LNCaP clone FGC (cell line): ENCODE measurements around the gene UBE2E2.
A peak's percentile ranks its signal among the peaks of the same experiment; 100 is the strongest.

ENCODE experiments used
- DNase-seq: peaks from one replicate; pipeline ENCODE4 v3.0.0-alpha.2; 2011; ENCODE audit warnings: low read depth
- H3K4me3 ChIP-seq: 2 replicates; pipeline ENCODE4 v1.5.1; 2011; ENCODE audit warnings: mild to moderate bottlenecking, low read depth, low read length, control low read depth
- TF ChIP-seq, protein P1 (sequence below): IDR thresholded peaks from 2 replicates; pipeline ENCODE4 v1.5.1; 2012; ENCODE audit warnings: mild to moderate bottlenecking; ENCODE audit not compliant: control insufficient read depth, insufficient read depth; ENCODE audit errors: extremely low read depth

The UBE2E2 gene

DNA sequence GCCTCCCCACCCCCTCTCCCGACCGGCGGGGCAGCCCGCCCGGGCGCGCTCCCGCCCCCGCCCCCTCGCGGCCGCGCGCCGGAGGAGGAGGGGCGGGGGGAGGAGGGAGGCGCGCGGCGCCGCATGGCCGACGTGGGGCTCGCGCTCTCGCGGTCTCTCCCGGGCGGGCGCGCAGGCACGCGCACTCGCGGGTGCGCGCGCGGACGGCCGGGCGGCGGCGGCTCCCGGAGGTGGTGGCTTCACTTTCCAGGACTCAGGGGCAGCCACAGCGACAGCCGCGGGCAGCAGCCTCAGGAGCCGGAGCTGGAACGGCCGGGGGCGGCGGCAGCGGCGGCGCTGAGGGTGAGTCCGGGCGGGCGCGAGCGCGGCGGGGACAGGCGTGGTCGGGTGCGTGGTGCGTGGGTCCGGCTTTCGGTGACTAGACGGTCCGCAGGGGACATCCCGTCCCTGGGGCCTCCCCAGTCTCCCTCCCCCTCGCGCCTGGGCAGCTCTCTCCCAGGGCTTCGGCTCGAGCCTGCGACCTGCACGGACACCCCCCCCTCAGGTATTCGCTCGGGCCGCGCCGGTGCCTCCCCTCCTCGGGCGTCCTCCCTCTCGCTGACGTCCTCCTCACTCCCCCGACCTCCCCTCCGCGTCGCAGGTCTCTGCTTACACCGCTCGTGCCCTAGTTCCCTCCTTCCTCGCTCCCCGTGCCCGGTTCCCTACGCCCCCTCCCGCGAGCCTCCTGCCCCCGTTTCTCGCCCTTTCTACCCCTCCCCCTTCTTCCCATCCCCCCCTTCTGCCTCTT is at the start of gene UBE2E2:
TSS of gene UBE2E2 (plus strand) at position 407 of the 787 bp plus-strand sequence.
- no peak for DNase-seq

DNA sequence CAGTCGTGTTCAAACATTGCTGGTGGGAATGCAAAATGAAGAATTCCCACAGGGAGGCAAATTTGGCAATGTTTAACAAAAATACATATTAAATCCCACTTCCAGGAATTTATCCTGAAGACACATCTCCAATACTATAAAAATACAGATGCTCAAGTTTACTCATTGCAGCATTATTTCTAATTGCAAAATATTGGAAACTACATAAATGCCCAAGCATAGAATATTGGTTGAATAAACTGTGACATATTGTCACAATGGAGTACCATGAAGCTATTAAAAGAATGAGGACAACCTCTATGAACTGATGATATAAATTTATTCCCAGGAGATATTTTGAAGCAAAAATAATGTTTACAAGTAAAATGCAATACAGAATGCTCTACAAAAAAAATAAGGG is 49.7 kb upstream of the UBE2E2 start:
- TF ChIP-seq, protein P1, sequence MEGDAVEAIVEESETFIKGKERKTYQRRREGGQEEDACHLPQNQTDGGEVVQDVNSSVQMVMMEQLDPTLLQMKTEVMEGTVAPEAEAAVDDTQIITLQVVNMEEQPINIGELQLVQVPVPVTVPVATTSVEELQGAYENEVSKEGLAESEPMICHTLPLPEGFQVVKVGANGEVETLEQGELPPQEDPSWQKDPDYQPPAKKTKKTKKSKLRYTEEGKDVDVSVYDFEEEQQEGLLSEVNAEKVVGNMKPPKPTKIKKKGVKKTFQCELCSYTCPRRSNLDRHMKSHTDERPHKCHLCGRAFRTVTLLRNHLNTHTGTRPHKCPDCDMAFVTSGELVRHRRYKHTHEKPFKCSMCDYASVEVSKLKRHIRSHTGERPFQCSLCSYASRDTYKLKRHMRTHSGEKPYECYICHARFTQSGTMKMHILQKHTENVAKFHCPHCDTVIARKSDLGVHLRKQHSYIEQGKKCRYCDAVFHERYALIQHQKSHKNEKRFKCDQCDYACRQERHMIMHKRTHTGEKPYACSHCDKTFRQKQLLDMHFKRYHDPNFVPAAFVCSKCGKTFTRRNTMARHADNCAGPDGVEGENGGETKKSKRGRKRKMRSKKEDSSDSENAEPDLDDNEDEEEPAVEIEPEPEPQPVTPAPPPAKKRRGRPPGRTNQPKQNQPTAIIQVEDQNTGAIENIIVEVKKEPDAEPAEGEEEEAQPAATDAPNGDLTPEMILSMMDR, result no peak
- no peak for DNase-seq
- no peak overlapping the region for H3K4me3 ChIP-seq

More for the DNA sequence above, at the start of gene UBE2E2:
- H3K4me3 ChIP-seq, result peak within 1 kb of the TSS; percentile 91
- TF ChIP-seq, protein P1, result no peak

DNA sequence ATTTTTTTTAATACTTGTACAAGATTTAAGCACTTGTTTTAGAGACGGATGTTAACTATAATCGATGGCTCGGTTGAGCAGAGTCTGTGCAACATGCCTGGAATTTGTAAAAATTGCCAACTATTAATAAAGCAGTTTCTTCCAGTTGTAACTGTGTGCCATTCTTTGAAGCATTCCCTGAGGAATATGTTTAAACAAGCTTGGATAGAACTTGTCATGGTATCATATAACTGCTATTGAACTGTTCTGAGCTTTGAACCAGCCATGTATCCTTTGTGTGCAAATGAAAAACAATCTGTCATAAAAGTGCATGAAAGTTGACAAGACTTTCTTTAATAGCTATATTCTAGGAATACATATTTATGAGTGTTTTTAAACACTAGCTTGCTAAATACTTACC is 45.8 kb upstream of the UBE2E2 start:
- TF ChIP-seq, protein P1, result no peak

DNA sequence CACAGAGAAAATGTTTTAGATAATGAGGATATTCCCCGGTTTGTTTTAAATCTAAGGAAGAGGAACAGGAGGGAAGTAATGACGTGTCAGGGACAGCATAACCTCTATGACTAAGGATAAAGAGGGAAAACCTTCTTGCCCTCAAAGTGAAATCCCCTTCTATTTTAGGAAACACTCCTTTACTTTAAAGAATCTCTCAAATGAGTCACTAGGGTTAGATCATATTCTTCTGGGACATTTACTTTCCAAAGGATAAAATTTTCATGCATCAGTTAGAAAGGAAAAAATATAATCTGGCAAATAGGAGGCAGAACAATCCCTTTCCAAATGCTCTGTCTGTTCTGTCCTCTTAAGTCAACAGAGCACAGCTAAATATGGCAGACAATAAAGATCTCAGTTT is 43.2 kb upstream of the UBE2E2 start:
- no peak for DNase-seq
- H3K4me3 ChIP-seq, result no peak overlapping the region
- TF ChIP-seq, protein P1, result no peak

More for the DNA sequence above, 45.8 kb upstream of the UBE2E2 start:
- no peak overlapping the region for H3K4me3 ChIP-seq
- no peak for DNase-seq

DNA sequence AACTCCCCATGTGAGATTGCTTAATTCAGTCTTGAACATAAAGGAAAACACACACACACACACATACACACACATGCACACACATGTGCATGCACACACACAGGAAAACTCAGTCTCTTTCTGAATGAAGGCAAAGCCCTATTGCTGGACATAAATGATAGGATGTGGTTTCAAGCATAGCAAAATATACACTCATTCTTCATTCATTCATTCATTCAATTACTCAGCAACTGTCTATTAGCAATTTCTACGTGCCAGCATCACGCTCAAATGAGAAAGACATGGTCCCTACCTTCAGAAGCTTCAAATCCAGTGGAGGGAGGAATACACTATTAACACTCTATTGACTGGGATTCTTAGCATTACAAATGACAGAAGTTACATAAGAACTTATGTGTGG is 41.8 kb upstream of the UBE2E2 start:
- H3K4me3 ChIP-seq, result no peak overlapping the region
- DNase-seq, result no peak
- TF ChIP-seq, protein P1, result no peak

DNA sequence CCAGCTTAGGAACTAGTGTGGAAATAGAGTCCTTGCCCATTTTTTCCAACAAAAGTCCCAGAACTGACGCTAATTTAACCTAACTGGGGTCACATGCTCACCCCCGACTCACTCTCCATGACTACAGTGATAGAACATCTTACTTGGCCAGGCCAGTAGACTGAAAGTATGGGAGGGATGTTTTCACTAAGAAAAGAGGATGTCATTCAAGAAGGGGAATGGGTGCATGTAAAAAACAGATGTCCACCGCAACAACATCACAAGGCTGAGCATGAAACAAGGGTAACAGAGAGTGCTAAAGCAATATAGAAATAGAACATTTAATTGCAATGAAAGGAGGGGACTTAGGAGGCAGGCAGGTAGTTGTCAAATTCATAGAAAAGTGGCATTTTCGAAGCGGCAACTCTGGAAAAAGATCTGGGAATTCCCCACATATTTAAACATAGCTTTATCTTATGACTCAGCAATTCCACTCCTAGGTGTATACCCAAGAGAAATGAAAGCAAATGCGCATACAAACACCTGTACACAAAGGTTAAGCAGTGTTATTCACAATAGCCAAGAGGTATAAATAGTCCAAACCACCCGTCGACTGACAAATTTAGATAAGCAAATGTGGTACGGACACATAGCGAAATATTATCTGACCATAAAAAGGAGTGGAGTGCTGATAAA is 41.1 kb upstream of the UBE2E2 start:
- no peak overlapping the region for H3K4me3 ChIP-seq
- DNase-seq, result no peak
- TF ChIP-seq, protein P1, result no peak
